MM.1S (cell line): ENCODE data around the gene PBXIP1.

ENCODE experiments used
- CTCF ChIP-seq: fragments of 300-600 bp; sonication (generic); IDR thresholded peaks from 2 replicates; pipeline ENCODE4 v1.5.1; 2016; ENCODE audit warnings: antibody characterized with exemption, low read length, mixed read lengths
- EZH2 ChIP-seq: fragments of 300-600 bp; sonication (generic); optimal IDR thresholded peaks from 2 replicates; pipeline ENCODE3; 2017; ENCODE audit warnings: low read depth, mild to moderate bottlenecking, antibody characterized with exemption, low read length, mixed read lengths
- EZH2phosphoT487 ChIP-seq: fragments of 300-600 bp; sonication (generic); IDR thresholded peaks from 2 replicates; pipeline ENCODE4 v1.6.1; 2018; ENCODE audit warnings: antibody characterized with exemption, low read length

DNA sequence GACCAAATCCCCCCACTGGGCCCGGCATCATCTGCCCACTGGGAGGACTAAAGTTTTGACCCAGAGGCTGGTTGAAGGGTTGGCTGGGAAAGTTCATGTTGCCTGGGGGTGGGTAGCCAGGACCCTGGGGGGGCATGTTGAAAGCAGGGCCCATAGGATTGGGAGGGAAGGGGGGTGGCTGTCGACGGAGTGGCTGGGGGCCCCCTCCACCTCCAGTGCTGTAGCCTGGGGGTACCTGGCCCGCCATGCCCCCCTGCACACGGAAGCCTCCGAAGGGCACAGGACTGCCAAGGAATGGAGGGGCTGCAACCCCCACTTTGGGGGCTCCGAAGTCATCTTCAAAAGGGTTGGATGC is 3.5 kb upstream of the PBXIP1 start:
- no peak for TF ChIP-seq EZH2phosphoT487
- TF ChIP-seq CTCF: no peak
- TF ChIP-seq EZH2: no peak
